Neural progenitor cell (in vitro differentiated cells): ENCODE results near the gene XRN1. TPM values are rescaled to one million over a fixed set of nuclear protein-coding genes. Genes with fewer than 3 reads are reported as not detected.
"Not testable (repeated sequence)": the region's sequence is repeated elsewhere in the genome, so short reads cannot be mapped to it uniquely, and the experiment has no call there.

ENCODE experiments used
- DNase-seq: peaks from one replicate; pipeline ENCODE4 v3.0.0-alpha.2; 2016; ENCODE audit warnings: low spot score
- H2AFZ ChIP-seq: fragments of 200-600 bp; sonication (generic); replicated peaks from 2 replicates; pipeline ENCODE4 v1.6.1; 2016; ENCODE audit warnings: antibody characterized with exemption
- H3F3A ChIP-seq: fragments of 200-600 bp; sonication (generic); 2 replicates; pipeline ENCODE4 v1.6.1; 2016; ENCODE audit warnings: antibody characterized with exemption, low read depth
- H3K27ac ChIP-seq: fragments of 200-600 bp; sonication (generic); 2 replicates; pipeline ENCODE4 v1.5.1; 2016; ENCODE audit warnings: mild to moderate bottlenecking
- H3K27me3 ChIP-seq: fragments of 200-600 bp; sonication (generic); 2 replicates; pipeline ENCODE4 v1.6.1; 2016; ENCODE audit warnings: mild to moderate bottlenecking, moderate library complexity
- H3K36me3 ChIP-seq: fragments of 200-600 bp; sonication (generic); 2 replicates; pipeline ENCODE4 v1.5.1; 2016
- H3K4me1 ChIP-seq: fragments of 200-600 bp; sonication (generic); 2 replicates; pipeline ENCODE4 v1.6.1; 2016; ENCODE audit warnings: mixed run types
- H3K4me2 ChIP-seq: fragments of 200-600 bp; sonication (generic); 2 replicates; pipeline ENCODE4 v1.6.1; 2016
- H3K4me3 ChIP-seq: fragments of 200-600 bp; sonication (generic); 2 replicates; pipeline ENCODE4 v1.5.1; 2016
- H3K79me2 ChIP-seq: fragments of 200-600 bp; sonication (generic); 2 replicates; pipeline ENCODE4 v1.6.1; 2016; ENCODE audit warnings: low read depth
- H3K9ac ChIP-seq: fragments of 200-600 bp; sonication (generic); 2 replicates; pipeline ENCODE4 v1.6.1; 2016
- H3K9me3 ChIP-seq: fragments of 200-600 bp; sonication (generic); 2 replicates; pipeline ENCODE4 v1.5.1; 2016; ENCODE audit warnings: low read depth
- H4K20me1 ChIP-seq: fragments of 200-600 bp; sonication (generic); 2 replicates; pipeline ENCODE4 v1.6.1; 2016; ENCODE audit warnings: low read depth
- H3K27ac Mint-ChIP-seq: 3 replicates; pipeline ENCODE4 v1.8.0; 2021; ENCODE audit warnings: mixed read lengths
- H3K27me3 Mint-ChIP-seq: 2 replicates; pipeline ENCODE4 v1.8.0; 2022; ENCODE audit warnings: low read depth, mild to moderate bottlenecking, inconsistent platforms, moderate library complexity, mixed read lengths; ENCODE audit not compliant: insufficient read depth
- H3K36me3 Mint-ChIP-seq: 3 replicates; pipeline ENCODE4 v1.8.0; 2021; ENCODE audit warnings: mixed read lengths
- H3K4me1 Mint-ChIP-seq: 3 replicates; pipeline ENCODE4 v1.8.0; 2021; ENCODE audit warnings: mixed read lengths
- H3K4me3 Mint-ChIP-seq: 3 replicates; pipeline ENCODE4 v1.8.0; 2021; ENCODE audit warnings: mild to moderate bottlenecking, moderate library complexity, mixed read lengths
- H3K9me3 Mint-ChIP-seq: 3 replicates; pipeline ENCODE4 v1.8.0; 2020; ENCODE audit warnings: mixed read lengths
- CTCF ChIP-seq: fragments of 200-600 bp; sonication (generic); IDR thresholded peaks from 2 replicates; pipeline ENCODE4 v1.5.1; 2017; ENCODE audit warnings: antibody characterized with exemption, mild to moderate bottlenecking
- EZH2 ChIP-seq: fragments of 200-600 bp; sonication (generic); IDR thresholded peaks from 2 replicates; pipeline ENCODE4 v1.6.1; 2017; ENCODE audit warnings: antibody characterized with exemption, mild to moderate bottlenecking, moderate library complexity
- EZH2phosphoT487 ChIP-seq: fragments of 200-600 bp; sonication (generic); IDR thresholded peaks from 2 replicates; pipeline ENCODE4 v1.6.1; 2017; ENCODE audit warnings: antibody characterized with exemption
- total RNA-seq: library from RNA; depleted of rRNA; stranded (reverse); fragments of >200 nt; gene quantifications from 2 replicates; pipeline ENCODE4 v1.2.3, GENCODE V29; 2015; ENCODE audit warnings: low replicate concordance

The XRN1 gene
- total RNA-seq, 1 donor from 2014 or later = 40.1 TPM

- Mint-ChIP-seq H3K36me3 (peaks cover 13% of the 10 kb centered on the region), H3K4me1 (peaks cover 23% of the 10 kb centered on the region), H3K4me3 (no peak overlapping the region), H3K27me3 (peaks cover 4% of the 10 kb centered on the region), H3K27ac (no peak overlapping the region), H3K9me3 (peaks cover 8% of the 10 kb centered on the region)
- peaks cover 82% of the 10 kb centered on the region for H3K79me2 ChIP-seq
- H3K36me3 ChIP-seq = no peaks in the 10 kb centered on the region
- TF ChIP-seq CTCF = no peak
- no peak for TF ChIP-seq EZH2
- no peak for TF ChIP-seq EZH2phosphoT487
- peaks cover 4% of the 10 kb centered on the region for H4K20me1 ChIP-seq
- H3K4me2 ChIP-seq = no peak overlapping the region
- H3K27me3 ChIP-seq = no peaks in the 10 kb centered on the region
- H3K9me3 ChIP-seq = no peaks in the 10 kb centered on the region
- no peak for DNase-seq
- no peak overlapping the region for H3K4me3 ChIP-seq
- H3K9ac ChIP-seq = no peak overlapping the region
- H3F3A ChIP-seq = peaks cover 5% of the 10 kb centered on the region
- H3K27ac ChIP-seq = no peak overlapping the region
- no peak overlapping the region for H2AFZ ChIP-seq
- peaks cover 17% of the 10 kb centered on the region for H3K4me1 ChIP-seq
Measured at GRCh38 chr3:142444343-142444742, 3.5 kb downstream of the XRN1 start.

GRCh38 chr3:142443060-142443459, 4.8 kb downstream of the XRN1 start:
- not testable (repeated sequence) for H3K27ac Mint-ChIP-seq, H3K27ac ChIP-seq, H3F3A ChIP-seq, H3K27me3 ChIP-seq, H2AFZ ChIP-seq, H3K9ac ChIP-seq, H3K9me3 ChIP-seq, DNase-seq, H4K20me1 ChIP-seq, H3K27me3 Mint-ChIP-seq, H3K4me3 Mint-ChIP-seq, H3K4me3 ChIP-seq, H3K9me3 Mint-ChIP-seq, H3K4me2 ChIP-seq, H3K36me3 ChIP-seq
- Histone ChIP-seq H3K79me2 (peaks cover 92% of the 10 kb centered on the region), H3K4me1 (peaks cover 10% of the 10 kb centered on the region)
- Mint-ChIP-seq H3K4me1 (peaks cover 23% of the 10 kb centered on the region), H3K36me3 (peaks cover 17% of the 10 kb centered on the region)

GRCh38 chr3:142439499-142440220, 8.2 kb downstream of the XRN1 start:
- H3K27ac Mint-ChIP-seq, H3K4me1 Mint-ChIP-seq, H3K36me3 ChIP-seq, H3K27me3 ChIP-seq, H3K27me3 Mint-ChIP-seq, H3K4me2 ChIP-seq, H2AFZ ChIP-seq, H3K4me3 ChIP-seq, H3K9ac ChIP-seq, H3K4me1 ChIP-seq, H4K20me1 ChIP-seq, H3K4me3 Mint-ChIP-seq, H3K27ac ChIP-seq, DNase-seq, H3K9me3 ChIP-seq, H3F3A ChIP-seq: not testable (repeated sequence)
- peaks cover 20% of the 10 kb centered on the region for H3K36me3 Mint-ChIP-seq
- peaks cover 13% of the 10 kb centered on the region for H3K9me3 Mint-ChIP-seq
- H3K79me2 ChIP-seq = peaks cover 95% of the 10 kb centered on the region

GRCh38 chr3:142438096-142438495, 9.7 kb downstream of the XRN1 start:
- H3K4me1 Mint-ChIP-seq, H3K9ac ChIP-seq, H3K4me1 ChIP-seq, H3K4me3 ChIP-seq, H3F3A ChIP-seq, H3K36me3 ChIP-seq, DNase-seq, H3K27ac Mint-ChIP-seq, H4K20me1 ChIP-seq, H3K4me3 Mint-ChIP-seq, H3K4me2 ChIP-seq, H2AFZ ChIP-seq, H3K27me3 Mint-ChIP-seq, H3K9me3 ChIP-seq, H3K27ac ChIP-seq, H3K27me3 ChIP-seq, H3K9me3 Mint-ChIP-seq: not testable (repeated sequence)
- peaks cover 90% of the 10 kb centered on the region for H3K79me2 ChIP-seq
- H3K36me3 Mint-ChIP-seq = peaks cover 14% of the 10 kb centered on the region
